ENCODE results near the gene BHMT2.

Gene BHMT2

GRCh38 chr5:79069488-79070349 lies at the start of gene BHMT2, which contains the start of gene DMGDH:
BHMT2 (plus strand) TSS chr5:79069767; CDS start chr5:79069783, 16 bp downstream.
DMGDH (minus strand) TSS chr5:79069674; CDS start chr5:79069620, 54 bp downstream.
- DNase-seq: no peak

DNA sequence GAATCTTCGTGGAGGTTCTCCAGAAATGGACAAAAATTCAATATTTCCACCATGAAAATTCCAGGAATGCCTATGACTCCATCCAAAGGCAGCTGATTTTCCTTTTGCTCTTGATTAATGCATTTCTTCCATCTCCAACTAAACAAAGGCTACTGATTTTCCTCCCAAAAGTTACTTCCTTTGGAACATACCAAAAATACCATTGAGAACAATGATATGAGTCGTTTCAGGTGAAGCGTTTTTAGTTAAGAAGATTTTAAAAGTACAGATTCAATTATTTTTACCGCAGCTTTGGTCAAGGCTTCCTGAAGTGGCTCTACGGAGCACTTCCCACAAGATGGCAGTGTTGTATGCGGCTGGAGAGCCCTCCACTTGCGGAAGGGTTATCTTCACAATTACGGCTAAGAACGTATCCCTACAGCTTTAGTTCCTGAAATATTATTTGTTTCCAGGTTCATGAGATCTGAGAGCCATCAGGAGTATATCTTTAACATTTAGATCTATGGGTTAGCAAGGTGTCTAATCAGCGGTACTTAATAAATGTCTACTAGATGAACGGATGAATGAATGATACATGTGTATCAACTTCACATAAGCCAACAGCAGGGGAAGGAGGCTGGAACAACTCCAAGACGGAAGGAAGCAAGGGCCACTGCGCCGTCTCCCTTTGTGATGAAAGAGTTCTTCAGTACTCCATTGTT lies 48.6 kb upstream of the BHMT2 start:
- no peak for DNase-seq

DNA sequence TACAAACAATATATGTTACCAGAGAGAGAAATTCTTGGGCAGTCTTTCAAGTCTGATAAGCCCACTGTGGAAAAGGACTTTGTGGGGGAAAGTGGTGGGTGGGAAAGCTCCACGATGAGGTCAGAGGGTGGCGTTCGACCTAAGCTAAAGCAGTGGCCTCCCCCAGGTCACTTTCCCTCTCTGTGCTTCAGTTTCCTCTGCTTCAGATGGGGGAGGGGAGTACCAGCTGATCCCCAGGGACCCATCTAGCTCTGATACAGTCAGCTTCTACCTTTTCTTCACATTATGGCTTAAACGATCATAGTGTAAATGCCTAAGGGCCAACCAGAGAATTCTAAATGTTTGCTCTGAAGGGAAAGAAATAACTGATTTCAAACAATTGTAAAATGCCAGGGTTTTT lies 47.8 kb upstream of the BHMT2 start:
- no peak for DNase-seq

GRCh38 chr5:79022771-79023170 lies 46.8 kb upstream of the BHMT2 start:
- DNase-seq: no peak

DNA sequence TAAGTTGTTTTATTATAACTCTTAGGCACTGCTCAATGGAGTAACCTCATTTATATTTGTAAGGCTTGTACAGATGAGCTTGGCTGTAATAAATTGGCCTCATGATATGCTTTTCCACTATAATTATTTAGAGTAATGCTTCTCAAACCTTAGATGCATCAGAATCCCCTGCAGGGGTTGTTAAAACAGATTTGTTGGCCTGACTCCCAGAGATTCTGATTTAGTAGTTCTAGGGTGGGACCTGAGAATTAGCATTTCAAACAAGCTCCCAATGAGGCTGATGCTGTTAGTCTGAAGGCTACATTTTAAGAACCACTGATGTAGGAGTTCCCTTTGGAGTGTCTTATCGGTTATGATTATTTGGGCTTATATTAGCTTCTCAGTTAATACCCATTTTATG lies 46.2 kb upstream of the BHMT2 start:
- DNase-seq: no peak

GRCh38 chr5:79023947-79024346 lies 45.6 kb upstream of the BHMT2 start:
- no peak for DNase-seq

DNA sequence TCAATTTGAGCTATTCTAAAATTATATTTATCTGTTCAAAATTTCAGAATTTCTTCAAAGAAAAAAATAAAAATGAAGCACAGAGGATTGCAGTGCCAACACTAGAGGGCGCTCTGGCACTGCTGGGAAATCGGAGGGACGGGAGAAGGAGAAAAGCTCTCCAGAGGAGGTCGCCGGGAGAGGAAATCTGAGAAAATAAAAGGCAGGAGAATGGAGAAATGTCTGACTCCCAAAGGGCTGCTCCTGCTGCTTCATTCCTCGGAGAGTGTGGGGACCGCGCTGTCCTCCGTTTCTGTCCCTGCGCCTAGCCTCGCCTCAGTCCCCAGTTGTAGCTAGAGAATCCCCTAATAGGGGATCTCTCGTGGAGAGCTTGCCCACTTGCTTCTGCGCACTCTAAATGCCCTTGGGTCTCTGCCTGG lies 44.5 kb upstream of the BHMT2 start:
- no peak for DNase-seq

DNA sequence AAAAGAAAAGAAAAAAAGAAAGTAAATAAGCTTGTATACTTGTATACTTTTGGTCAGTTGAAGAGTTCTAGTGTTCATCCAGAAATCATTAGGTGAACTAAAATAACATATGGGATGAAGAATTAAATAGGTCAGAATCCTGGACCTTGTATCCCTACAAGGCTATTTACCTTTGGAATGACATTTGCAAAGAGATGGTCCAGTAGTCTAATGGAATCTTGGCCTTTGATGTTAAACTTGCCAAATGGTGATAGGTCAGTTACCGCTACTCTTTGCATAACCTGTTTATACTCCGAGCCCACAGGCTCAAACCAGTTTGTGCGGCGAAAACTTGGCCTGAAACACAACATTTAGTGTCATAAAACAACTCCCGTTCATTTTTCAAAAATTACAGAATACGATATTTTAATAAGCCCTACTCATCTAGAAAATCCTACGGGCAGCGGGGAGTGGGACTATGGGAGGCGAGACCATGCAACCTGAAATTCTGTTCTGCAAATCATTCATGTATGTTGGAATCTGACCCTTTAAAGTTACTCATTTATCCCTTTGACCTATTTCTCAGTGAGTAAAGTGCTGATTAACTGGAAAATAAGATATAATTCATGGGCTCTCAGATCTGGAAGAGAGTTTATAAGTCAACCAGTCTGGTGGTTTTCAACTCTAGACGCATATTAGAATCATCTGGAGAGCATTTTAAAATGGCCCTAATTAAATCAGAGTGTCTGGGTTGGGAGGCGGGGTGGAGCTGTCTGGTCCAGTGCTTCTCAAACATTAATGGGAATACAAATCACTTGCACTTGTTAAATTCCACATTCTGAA lies 38.7 kb upstream of the BHMT2 start:
- no peak for DNase-seq

DNA sequence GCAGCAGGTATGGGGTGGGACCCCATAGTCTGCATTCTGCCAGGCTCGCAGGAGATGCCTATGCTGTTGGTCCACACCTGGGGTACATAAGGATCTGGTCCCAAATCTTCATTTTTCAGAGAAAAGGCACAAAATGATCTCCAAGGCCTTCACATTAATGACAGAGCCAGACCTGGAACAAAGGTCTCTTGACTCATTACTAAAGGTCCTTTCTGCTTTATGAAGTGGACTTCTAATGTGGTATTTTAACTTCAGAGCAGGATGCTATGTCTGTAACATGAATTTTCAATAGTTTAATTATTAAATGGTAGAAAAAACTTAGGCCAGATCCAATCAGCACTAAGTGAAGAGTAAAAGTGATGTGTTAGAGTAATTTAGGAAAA lies 38.1 kb upstream of the BHMT2 start:
- DNase-seq: no peak

GRCh38 chr5:79032031-79032695 lies 37.4 kb upstream of the BHMT2 start:
- no peak for DNase-seq

GRCh38 chr5:79032782-79033181 lies 36.8 kb upstream of the BHMT2 start:
- DNase-seq: no peak

DNA sequence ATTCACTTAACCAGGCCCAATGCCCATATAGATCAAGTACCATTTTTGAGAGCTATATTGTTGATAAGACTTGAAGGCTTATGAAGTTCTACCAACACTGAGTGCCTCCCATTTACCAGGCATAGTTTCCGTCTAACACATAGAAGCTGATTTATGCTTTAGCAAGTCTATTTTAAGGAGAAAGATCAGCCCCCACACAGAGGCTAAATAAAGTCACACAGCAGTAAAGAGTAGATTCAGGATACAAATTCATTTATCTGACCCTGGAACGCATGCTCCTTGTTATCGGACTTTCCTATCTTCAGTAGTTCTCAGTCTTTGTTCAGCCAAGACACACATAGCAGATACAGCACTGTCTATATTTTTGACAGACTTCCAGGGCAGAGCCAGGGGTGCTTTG lies 34.3 kb upstream of the BHMT2 start:
- DNase-seq: no peak

GRCh38 chr5:79036769-79037168 lies 32.8 kb upstream of the BHMT2 start:
- DNase-seq: no peak

DNA sequence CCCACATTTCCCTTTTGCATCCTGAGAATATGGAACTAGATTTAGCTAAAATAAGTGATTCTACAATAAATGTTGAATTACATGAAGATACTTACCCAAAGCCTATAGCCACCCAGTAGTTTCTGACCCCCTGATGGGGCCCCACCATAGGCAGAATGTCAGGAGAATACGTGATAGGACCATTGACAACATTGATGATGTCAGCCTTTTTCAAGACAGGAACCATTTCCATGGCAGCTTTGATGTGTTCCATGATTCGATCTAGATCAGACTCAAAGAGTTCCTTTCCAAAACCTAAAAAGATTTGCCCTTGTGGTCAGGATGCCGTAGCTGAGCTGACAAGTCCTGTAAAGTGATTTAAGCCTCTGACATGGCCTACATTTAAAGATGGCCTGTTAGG lies 27.4 kb upstream of the BHMT2 start:
- DNase-seq: no peak

- no peak for DNase-seq
Measured at GRCh38 chr5:79047199-79047598, 22.4 kb upstream of the BHMT2 start.

DNA sequence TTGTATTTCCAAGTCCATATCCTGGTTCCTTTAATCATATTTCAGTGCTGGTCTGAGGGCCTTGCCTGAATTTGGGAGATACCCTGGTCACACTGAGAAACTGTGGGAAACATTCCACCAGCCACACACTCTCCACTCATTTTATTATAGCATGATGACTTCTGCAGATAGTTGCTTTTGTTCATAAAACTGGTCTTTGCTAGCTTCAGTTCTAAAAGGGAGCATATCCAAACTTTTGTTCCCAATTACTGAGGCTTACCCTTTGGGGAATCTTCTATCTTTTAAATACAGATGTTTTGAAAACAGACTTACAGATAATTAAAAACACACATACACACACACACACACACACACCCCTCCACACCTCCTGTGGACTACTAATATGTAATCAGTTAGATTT lies 21.1 kb upstream of the BHMT2 start:
- DNase-seq: no peak

DNA sequence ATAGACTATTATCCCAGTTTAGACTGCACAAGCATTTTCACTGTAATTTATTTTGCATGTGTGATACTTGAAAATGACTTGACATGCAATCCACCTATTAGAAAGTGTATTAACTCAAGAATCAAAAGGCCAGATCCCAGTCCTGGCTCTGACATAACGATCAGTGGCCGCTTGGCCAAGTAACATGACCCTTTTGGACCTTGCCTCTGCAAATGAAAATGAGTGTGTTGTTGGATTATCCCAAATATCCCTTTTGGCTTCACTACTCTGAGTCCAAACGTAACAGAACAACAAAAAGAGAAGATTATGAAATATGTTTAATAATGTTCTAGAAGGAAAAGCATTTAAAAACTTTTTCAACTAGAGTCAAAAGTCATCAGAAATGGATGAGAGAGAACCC lies 19.1 kb upstream of the BHMT2 start:
- DNase-seq: no peak

GRCh38 chr5:79053321-79053720 lies 16.2 kb upstream of the BHMT2 start:
- DNase-seq: no peak

DNA sequence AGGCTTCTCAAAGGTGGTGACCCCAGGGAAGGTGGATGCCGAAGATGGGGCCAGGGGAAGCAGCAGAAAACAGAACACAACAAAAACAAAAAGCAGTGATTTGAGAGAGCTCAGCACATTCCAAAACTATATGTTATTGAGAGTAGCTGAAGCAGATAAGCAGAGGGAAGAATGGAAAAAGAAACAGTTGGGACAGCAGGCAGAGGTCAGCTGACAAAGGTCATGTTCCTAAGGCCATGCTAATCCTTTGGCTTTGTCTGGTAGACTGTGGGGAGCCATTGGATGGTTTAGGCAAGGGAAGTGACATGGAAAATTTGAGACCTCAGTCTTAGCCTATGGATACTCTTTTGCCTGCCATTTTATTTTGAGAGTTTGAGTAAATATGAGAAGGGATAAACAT lies 14.6 kb upstream of the BHMT2 start:
- DNase-seq: no peak

DNA sequence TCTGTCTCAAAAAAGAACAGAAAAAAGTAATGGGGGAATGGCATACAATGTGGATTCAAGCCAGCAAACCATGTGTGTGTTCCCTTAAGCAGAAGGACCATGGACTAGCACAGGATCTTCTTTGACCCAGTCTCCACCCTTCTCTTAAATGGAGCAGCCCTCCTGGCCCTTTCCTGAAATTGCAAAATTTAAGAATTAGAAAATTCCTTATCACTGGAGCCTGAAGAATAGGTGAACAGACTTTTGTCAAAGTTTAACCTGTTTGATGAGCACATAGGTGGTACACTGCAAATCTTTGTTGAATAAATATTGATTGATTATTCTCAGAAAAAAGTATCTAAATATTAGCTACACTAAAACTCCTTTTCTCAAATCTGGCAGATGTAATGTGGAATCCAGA lies 12.7 kb upstream of the BHMT2 start:
- no peak for DNase-seq

- DNase-seq: no peak
Measured at GRCh38 chr5:79059674-79060073, 9.9 kb upstream of the BHMT2 start.

GRCh38 chr5:79062436-79062835 lies 7.1 kb upstream of the BHMT2 start:
- DNase-seq: no peak

DNA sequence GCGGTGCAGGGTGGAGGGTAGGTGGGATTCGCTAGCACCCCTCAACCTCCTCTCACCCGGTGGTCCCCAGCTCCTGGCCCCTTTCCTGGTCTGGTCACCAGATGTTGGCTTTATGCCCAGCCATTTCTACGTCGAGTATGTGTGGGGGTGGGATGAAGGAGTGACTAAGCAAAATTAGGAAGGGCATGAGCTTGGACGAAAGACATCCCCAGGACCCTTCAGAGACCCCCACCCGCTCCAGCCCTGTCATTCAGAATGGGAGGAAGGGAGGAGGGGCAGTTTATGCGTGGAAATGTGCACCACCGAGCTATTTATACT lies 742 bp downstream of the BHMT2 start:
- DNase-seq: no peak

Data from NCI-H1436 treated with DMSO at 0.1 percent for 48 hours (cell line).